ENCODE data around the gene PRMT6.
"Not testable (repeated sequence)": the region's sequence is repeated elsewhere in the genome, so short reads cannot be mapped to it uniquely, and the experiment has no call there.

Gene PRMT6

DNA sequence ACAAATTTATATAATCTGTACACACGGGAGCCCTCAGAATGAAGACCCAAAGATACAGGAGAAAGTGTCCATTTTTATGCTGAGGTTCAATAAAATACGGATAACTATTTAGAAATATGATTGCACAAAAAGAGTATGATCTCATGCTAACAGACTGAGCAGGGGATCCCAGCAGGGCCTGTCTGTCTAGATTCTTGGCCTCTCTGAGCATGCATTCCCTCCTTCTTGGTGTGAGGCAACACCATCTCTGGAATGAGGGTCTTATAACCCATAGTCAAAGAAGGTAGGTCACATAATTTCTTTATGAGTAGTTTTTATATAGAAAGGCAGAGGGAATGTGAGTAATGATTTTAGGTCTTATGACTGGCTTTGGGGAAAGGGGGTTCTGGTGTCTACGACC, 5.4 kb downstream of the PRMT6 start:
- Mint-ChIP-seq H3K4me3 (no peak overlapping the region), H3K27me3 (no peaks in the 10 kb centered on the region), H3K4me1 (peaks cover 20% of the 10 kb centered on the region), H3K9me3 (no peaks in the 10 kb centered on the region), H3K27ac (no peak overlapping the region)
- DNase-seq: no peak
- no peak for ATAC-seq

DNA sequence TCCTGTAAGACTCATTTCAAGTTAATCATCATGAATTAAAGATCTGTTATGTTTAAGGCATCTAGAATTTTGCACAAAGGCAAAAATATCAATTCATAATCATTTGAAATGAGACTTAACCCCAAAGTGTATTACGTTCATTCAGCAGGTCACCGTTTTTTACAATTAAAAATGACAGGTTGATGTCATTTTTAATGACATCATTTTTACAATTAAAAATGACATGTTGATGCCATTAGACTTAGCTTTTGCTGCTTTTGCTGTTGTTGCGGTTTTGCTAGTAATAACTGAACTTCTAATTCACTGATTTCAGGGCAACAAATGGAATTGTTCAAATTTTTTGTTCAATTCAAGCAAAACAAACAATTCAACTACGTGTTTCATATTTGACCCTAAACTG, 17.0 kb downstream of the PRMT6 start:
- ATAC-seq (no peak), DNase-seq (no peak)
- Mint-ChIP-seq H3K4me1 (no peaks in the 10 kb centered on the region), H3K4me3 (no peak overlapping the region), H3K9me3 (no peaks in the 10 kb centered on the region), H3K27me3 (peaks cover 14% of the 10 kb centered on the region), H3K27ac (no peak overlapping the region)

DNA sequence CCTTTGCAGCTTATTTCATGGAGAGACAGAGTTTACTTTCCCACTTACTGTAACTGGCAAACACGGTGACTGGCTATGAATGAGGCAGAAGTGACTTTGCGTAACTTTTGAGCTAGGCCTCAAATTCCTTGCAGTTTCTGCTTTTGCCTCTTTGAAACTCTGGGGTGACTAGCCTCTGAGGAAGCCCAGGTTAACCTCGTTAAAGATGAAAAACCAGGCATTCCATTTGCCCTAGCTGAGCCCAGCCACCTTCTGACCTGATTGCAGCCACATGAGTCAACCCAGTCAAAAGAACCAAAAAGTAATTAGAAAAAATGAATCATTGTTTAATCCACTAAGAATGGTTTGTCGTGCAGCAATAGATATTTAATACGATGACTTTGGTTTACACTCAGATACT, 20.4 kb downstream of the PRMT6 start:
- peaks cover 14% of the 10 kb centered on the region for H3K27me3 Mint-ChIP-seq
- DNase-seq (no peak), ATAC-seq (no peak)
- no peak overlapping the region for H3K27ac Mint-ChIP-seq
- H3K4me1 Mint-ChIP-seq: no peaks in the 10 kb centered on the region
- H3K9me3 Mint-ChIP-seq: no peaks in the 10 kb centered on the region
- no peak overlapping the region for H3K4me3 Mint-ChIP-seq

DNA sequence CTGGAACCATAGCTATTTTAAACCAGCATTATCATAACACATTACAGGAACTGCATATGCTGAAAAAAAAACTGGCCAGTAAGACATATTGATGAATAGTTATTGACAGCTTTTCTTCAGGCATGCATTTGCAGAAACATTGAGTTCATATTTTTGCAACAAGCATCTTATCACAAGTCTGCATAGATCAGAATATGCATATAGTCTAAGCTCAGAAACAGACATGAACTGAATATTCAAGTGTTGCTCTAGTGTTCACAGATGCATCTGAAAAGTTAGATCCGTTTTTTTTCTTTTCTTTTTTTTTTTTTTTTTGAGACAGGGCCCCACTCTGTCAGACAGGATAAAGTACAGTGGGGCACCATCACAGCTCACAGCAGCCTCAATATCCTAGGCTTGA, 22.8 kb downstream of the PRMT6 start:
- no peak for ATAC-seq
- Mint-ChIP-seq H3K4me3 (no peak overlapping the region), H3K4me1 (no peaks in the 10 kb centered on the region), H3K27ac (no peak overlapping the region), H3K9me3 (no peaks in the 10 kb centered on the region), H3K27me3 (peaks cover 17% of the 10 kb centered on the region)
- DNase-seq: no peak

DNA sequence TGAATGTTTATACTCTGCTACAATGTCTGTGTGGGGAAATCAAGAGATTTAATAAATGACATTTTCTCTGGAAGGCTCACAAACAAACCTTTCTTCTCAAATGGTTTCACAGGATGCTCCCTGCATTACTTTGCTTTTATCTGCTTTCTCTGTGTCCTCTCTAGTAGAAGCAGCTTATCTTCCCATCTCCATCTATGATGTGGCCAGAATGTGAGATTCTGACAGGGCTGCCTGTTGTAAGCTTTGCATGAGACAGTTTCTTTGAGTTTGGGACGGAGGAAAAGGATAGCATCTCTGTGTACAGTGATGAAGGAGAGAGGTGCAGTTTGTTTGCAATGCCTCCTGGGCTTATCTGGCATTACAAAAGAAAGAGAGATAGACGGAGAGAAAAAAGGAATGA, 24.6 kb downstream of the PRMT6 start:
- no peak for DNase-seq
- ATAC-seq: no peak
- Mint-ChIP-seq H3K4me3 (no peak overlapping the region), H3K4me1 (no peaks in the 10 kb centered on the region), H3K9me3 (peaks cover 0 to 7% of the 10 kb centered on the region in 2 donors), H3K27ac (no peak overlapping the region), H3K27me3 (peaks cover 10% of the 10 kb centered on the region)

DNA sequence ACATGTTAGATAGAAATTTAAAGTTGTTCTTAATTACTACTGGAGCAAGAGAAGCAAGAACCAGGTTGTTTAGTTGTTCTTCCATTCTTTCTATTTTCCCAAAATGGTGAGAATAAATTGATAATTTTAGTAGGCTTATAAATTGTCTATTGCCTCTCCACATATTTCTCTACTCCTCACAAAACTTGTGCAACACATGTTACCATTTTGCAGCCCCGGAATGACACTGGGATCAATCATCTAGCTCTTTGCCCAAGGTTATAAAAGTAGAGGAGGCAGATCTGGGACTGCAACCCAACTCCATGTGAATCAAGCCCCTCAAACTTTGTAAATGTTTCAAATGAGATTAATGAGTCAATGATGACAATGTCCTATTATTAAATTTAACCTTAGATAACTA, 34.9 kb downstream of the PRMT6 start:
- Mint-ChIP-seq H3K4me1 (no peaks in the 10 kb centered on the region), H3K4me3 (no peak overlapping the region), H3K9me3 (no peaks in the 10 kb centered on the region), H3K27me3 (no peaks in the 10 kb centered on the region), H3K27ac (no peak overlapping the region)
- DNase-seq: no peak
- ATAC-seq: no peak

DNA sequence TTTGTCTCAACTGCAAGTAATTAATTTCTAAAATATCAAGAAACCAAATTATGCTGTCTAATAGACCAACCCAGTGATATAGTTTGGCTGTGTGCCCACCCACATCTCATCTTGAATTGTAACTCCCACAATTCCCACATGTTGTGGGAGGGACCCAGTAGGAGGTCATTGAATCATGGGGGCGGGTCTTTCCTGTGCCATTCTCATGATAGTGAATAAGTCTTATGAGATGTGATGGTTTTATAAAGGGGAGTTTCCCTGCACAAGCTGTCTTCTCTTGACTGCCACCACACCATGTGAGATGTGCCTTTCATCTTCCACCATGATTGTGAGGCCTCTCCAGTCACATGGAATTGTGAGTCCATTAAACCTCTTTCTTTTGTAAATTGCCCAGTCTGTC, 36.9 kb downstream of the PRMT6 start:
- DNase-seq, H3K4me3 Mint-ChIP-seq, H3K9me3 Mint-ChIP-seq, H3K27ac Mint-ChIP-seq, ATAC-seq, H3K27me3 Mint-ChIP-seq, H3K4me1 Mint-ChIP-seq: not testable (repeated sequence)

DNA sequence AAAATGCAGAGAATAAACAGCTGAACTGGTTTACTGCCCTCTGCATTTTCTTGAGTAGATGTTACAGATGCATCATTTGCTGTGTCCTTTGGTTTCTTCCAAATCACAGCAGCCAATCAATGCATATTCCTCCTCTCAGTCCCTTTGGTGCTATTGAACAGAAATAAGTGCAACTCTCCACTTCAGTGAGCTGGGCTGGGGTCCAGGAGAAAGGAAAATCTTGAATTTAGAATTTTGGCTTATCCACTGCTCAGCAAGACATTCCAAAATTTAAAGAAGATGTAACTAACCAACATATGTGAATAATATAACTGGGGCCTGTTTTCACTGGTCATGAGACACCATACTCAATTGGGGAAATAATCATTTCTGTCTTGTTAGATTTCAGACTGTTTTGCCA, 39.2 kb downstream of the PRMT6 start:
- DNase-seq (no peak), ATAC-seq (no peak)
- no peaks in the 10 kb centered on the region for H3K9me3 Mint-ChIP-seq
- H3K27me3 Mint-ChIP-seq: no peaks in the 10 kb centered on the region
- H3K4me1 Mint-ChIP-seq: no peaks in the 10 kb centered on the region
- no peak overlapping the region for H3K27ac Mint-ChIP-seq
- H3K4me3 Mint-ChIP-seq: no peak overlapping the region

DNA sequence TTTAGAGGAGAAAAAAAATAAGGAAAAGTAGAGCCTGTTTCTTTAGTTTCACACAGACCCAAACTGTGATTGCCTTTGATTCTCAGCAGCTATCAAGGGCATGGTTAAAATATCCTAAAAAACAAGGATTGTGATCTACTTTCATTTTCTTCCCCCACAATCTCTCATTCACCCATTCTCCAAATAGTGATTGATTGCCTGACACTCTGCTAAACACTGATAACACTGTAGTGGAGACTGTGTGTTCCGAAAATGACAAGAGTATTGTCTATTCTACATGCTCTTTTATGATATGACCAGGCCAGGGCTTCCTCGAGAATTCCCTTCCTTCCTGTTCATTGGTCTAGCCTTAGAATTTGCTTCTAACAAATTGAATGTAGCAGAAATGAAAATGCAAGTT, 40.2 kb downstream of the PRMT6 start:
- DNase-seq (no peak), ATAC-seq (no peak)
- no peaks in the 10 kb centered on the region for H3K27me3 Mint-ChIP-seq
- peaks cover 5% of the 10 kb centered on the region for H3K4me1 Mint-ChIP-seq
- no peak overlapping the region for H3K27ac Mint-ChIP-seq
- no peak overlapping the region for H3K4me3 Mint-ChIP-seq
- H3K9me3 Mint-ChIP-seq: no peaks in the 10 kb centered on the region

DNA sequence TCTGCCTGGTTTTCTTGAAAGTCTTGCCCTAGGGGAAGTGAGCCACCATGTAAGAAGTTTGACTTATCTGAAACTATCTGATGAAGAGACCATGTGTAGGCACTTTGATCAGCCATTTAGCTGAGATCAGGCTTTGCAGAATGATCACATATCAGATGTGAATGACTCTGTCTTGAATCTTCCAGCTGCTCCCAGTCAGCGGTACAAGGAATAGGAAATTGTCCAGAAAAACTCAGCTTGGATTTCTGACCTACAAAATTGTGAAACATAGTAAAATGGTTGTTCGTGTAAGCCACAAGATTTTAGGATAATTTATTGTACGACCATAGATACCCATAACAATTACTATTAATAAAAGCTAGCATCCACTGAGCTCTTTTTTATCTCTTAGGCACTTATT, 42.5 kb downstream of the PRMT6 start:
- DNase-seq: no peak
- no peak overlapping the region for H3K27ac Mint-ChIP-seq
- no peak for ATAC-seq
- no peak overlapping the region for H3K4me3 Mint-ChIP-seq
- H3K9me3 Mint-ChIP-seq: no peaks in the 10 kb centered on the region
- H3K4me1 Mint-ChIP-seq: peaks cover 5% of the 10 kb centered on the region
- H3K27me3 Mint-ChIP-seq: no peaks in the 10 kb centered on the region

DNA sequence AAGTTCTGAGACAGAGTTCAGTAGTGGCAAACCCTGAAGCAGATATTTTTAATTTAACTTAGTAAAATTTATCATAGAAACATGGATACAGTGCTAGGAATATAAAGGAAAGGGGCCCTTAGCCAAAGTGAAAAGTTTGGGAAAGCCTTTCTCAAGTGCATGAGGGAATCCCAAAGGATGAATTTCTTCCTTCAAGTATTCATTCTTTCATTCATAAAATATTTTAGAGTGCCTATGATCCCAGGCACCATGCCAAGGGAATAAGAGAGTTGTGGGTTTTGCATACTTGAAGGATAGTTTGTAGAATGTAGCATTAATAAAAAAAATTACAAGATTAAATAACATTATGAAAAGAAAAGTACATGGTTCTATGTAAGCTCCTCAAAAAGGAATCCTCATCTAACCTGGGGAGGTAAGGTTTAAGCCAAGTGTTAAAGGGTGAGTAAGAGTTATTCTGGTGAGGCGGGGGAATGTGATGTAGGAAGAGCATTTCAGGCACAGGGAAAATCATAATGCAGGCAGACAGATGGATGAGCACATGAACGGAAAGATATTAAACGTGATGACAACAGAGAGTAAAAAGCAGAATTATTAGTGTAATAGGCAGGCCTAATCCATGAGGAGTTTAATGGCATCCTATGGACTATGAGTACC, 44.0 kb downstream of the PRMT6 start:
- H3K27ac Mint-ChIP-seq: no peak overlapping the region
- no peaks in the 10 kb centered on the region for H3K9me3 Mint-ChIP-seq
- ATAC-seq: no peak
- no peak overlapping the region for H3K4me3 Mint-ChIP-seq
- H3K4me1 Mint-ChIP-seq: peaks cover 5% of the 10 kb centered on the region
- DNase-seq: no peak
- no peaks in the 10 kb centered on the region for H3K27me3 Mint-ChIP-seq

DNA sequence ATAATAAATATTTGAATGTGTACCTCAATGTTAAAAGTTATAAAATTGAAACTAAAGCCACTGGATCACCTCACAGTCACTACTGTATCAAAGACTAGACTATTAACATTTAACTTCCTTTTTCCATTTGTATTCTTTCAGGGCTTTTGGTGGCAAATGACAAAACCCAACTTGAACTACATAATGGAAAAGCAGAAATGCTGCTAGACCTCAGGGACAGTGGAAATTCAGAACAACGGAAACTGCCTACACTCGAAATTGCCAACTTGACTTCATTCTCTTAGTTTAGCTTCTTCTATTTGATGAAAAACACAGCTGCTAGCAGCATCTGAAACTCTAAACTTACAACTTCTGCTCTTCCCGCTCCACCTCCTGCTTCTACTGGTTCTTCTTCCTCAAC, 49.4 kb downstream of the PRMT6 start:
- Mint-ChIP-seq H3K27ac (no peak overlapping the region), H3K27me3 (no peaks in the 10 kb centered on the region), H3K4me3 (no peak overlapping the region), H3K4me1 (peaks cover 5% of the 10 kb centered on the region), H3K9me3 (no peaks in the 10 kb centered on the region)
- ATAC-seq: no peak
- no peak for DNase-seq
